HL-60 (cell line): ENCODE data around the gene LRRN2.

Experiments
- CTCF ChIP-seq: IDR thresholded peaks from one replicate; pipeline ENCODE4 v1.5.1; 2011; ENCODE audit warnings: low read length, control low read depth, inconsistent platforms; ENCODE audit not compliant: insufficient read depth
- GABPA ChIP-seq: IDR thresholded peaks from 2 replicates; pipeline ENCODE4 v1.6.1; 2012; ENCODE audit warnings: low read depth
- POLR2AphosphoS5 ChIP-seq: IDR thresholded peaks from 2 replicates; pipeline ENCODE4 v1.6.1; 2012; ENCODE audit warnings: low read depth
- SPI1 ChIP-seq: IDR thresholded peaks from 2 replicates; pipeline ENCODE4 v1.6.1; 2012; ENCODE audit warnings: low read depth, mild to moderate bottlenecking, borderline replicate concordance
- TF ChIP-seq, protein P1 (sequence below): IDR thresholded peaks from 2 replicates; pipeline ENCODE4 v1.6.1; 2012; ENCODE audit warnings: low read depth; ENCODE audit not compliant: insufficient replicate concordance

DNA sequence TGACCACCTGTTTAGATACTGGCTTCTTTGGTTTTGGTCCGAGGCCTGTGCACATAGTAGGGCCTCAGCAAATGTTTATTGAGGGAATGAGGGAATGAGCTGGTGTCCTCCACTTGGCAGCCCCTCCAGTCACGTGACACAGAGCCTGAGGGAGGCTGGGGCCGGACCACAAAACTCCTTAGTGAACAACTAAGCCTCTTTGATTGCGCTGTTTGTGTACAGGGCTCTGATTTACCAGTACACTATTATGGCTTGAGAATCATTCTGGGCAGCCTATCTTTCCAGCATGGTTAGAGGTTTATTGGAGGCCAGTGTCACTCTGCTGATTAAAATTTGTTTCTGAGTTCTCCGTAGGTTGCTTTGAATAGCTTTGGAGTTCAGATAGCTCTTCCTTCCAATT is 10.2 kb upstream of the LRRN2 start:
- TF ChIP-seq POLR2AphosphoS5 (no peak), CTCF (no peak), SPI1 (no peak), GABPA (no peak)
- TF ChIP-seq, protein P1, sequence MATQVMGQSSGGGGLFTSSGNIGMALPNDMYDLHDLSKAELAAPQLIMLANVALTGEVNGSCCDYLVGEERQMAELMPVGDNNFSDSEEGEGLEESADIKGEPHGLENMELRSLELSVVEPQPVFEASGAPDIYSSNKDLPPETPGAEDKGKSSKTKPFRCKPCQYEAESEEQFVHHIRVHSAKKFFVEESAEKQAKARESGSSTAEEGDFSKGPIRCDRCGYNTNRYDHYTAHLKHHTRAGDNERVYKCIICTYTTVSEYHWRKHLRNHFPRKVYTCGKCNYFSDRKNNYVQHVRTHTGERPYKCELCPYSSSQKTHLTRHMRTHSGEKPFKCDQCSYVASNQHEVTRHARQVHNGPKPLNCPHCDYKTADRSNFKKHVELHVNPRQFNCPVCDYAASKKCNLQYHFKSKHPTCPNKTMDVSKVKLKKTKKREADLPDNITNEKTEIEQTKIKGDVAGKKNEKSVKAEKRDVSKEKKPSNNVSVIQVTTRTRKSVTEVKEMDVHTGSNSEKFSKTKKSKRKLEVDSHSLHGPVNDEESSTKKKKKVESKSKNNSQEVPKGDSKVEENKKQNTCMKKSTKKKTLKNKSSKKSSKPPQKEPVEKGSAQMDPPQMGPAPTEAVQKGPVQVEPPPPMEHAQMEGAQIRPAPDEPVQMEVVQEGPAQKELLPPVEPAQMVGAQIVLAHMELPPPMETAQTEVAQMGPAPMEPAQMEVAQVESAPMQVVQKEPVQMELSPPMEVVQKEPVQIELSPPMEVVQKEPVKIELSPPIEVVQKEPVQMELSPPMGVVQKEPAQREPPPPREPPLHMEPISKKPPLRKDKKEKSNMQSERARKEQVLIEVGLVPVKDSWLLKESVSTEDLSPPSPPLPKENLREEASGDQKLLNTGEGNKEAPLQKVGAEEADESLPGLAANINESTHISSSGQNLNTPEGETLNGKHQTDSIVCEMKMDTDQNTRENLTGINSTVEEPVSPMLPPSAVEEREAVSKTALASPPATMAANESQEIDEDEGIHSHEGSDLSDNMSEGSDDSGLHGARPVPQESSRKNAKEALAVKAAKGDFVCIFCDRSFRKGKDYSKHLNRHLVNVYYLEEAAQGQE = no peak
